Brain microvascular endothelial cell (primary cell): ENCODE data around the gene ABLIM1.

Experiments used
- DNase-seq: peaks from one replicate; pipeline ENCODE4 v3.0.0-alpha.2; 2020
- H3K27ac ChIP-seq: fragments of 250-450 bp; sonication (Bioruptor Pico); 2 replicates; pipeline ENCODE4 v1.5.1; 2020; ENCODE audit warnings: mild to moderate bottlenecking, moderate library complexity
- H3K27me3 ChIP-seq: fragments of 250-450 bp; sonication (Bioruptor Pico); replicated peaks from 2 replicates; pipeline ENCODE4 v1.5.1; 2020; ENCODE audit warnings: mild to moderate bottlenecking
- H3K36me3 ChIP-seq: fragments of 250-450 bp; sonication (Bioruptor Pico); replicated peaks from 2 replicates; pipeline ENCODE4 v1.5.1; 2020; ENCODE audit warnings: mild to moderate bottlenecking
- H3K4me3 ChIP-seq: 2 replicates; pipeline ENCODE4 v1.5.1; 2011; ENCODE audit warnings: low read depth, mild to moderate bottlenecking, control low read depth, low read length, moderate library complexity
- CTCF ChIP-seq: IDR thresholded peaks from 2 replicates; pipeline ENCODE4 v1.5.1; 2011; ENCODE audit warnings: low read depth, mild to moderate bottlenecking, moderate library complexity, low read length, control low read depth, inconsistent platforms; ENCODE audit errors: missing control alignments
- in situ Hi-C: cut with HindIII; loops from 2 replicates; pipeline ENCODE4 v1.10.0; 2017; ENCODE audit warnings: low sequenced_read_pairs, low pct_ligation_motif_present

The ABLIM1 gene

GRCh38 chr10:114623661-114624294 lies 34.3 kb downstream of the ABLIM1 start:
- H3K4me3 ChIP-seq, result no peak overlapping the region
- H3K36me3 ChIP-seq, result no peaks in the 10 kb centered on the region
- H3K27ac ChIP-seq, result no peak overlapping the region
- DNase-seq, result peak; percentile 77
- H3K27me3 ChIP-seq, result no peaks in the 10 kb centered on the region
- TF ChIP-seq CTCF, result no peak
- in situ Hi-C loops, result no loop called here

- Histone ChIP-seq H3K27me3 (no peaks in the 10 kb centered on the region), H3K4me3 (no peak overlapping the region), H3K36me3 (no peaks in the 10 kb centered on the region), H3K27ac (no peak overlapping the region)
- DNase-seq, result no peak
- in situ Hi-C loops, result no loop called here
- TF ChIP-seq CTCF, result no peak
Measured at GRCh38 chr10:114623155-114623554, 34.9 kb downstream of the ABLIM1 start.

- H3K27ac ChIP-seq, result no peak overlapping the region
- DNase-seq, result no peak
- no peaks in the 10 kb centered on the region for H3K36me3 ChIP-seq
- no peaks in the 10 kb centered on the region for H3K27me3 ChIP-seq
- TF ChIP-seq CTCF, result no peak
- H3K4me3 ChIP-seq, result no peak overlapping the region
- in situ Hi-C loops, result no loop called here
Measured at GRCh38 chr10:114618722-114619121, 39.4 kb downstream of the ABLIM1 start.

GRCh38 chr10:114616516-114616915 lies 41.6 kb downstream of the ABLIM1 start:
- in situ Hi-C loops, result no loop called here
- H3K27me3 ChIP-seq, result no peaks in the 10 kb centered on the region
- H3K36me3 ChIP-seq, result no peaks in the 10 kb centered on the region
- H3K27ac ChIP-seq, result no peak overlapping the region
- no peak overlapping the region for H3K4me3 ChIP-seq
- no peak for TF ChIP-seq CTCF
- DNase-seq, result no peak

GRCh38 chr10:114616103-114616502 lies 42.0 kb downstream of the ABLIM1 start:
- H3K27ac ChIP-seq, result no peak overlapping the region
- no peak overlapping the region for H3K4me3 ChIP-seq
- DNase-seq, result no peak
- no peaks in the 10 kb centered on the region for H3K27me3 ChIP-seq
- no peaks in the 10 kb centered on the region for H3K36me3 ChIP-seq
- in situ Hi-C loops, result no loop called here
- TF ChIP-seq CTCF, result no peak

GRCh38 chr10:114615600-114616007 lies 42.5 kb downstream of the ABLIM1 start:
- no peak for DNase-seq
- H3K4me3 ChIP-seq, result no peak overlapping the region
- in situ Hi-C loops, result no loop called here
- H3K36me3 ChIP-seq, result no peaks in the 10 kb centered on the region
- H3K27ac ChIP-seq, result no peak overlapping the region
- no peak for TF ChIP-seq CTCF
- H3K27me3 ChIP-seq, result no peaks in the 10 kb centered on the region
